H9 (cell line): ENCODE data around the gene AHSG. TPM values are rescaled to one million over a fixed set of nuclear protein-coding genes. Genes with fewer than 3 reads are reported as not detected.

Experiments
- DNase-seq: peaks from one replicate; pipeline ENCODE4 v3.0.0-alpha.2; 2017
- H2AFZ ChIP-seq: one replicate; pipeline ENCODE4 v1.6.1; 2013; ENCODE audit warnings: mild to moderate bottlenecking, low read length, control low read depth, moderate library complexity
- H2AK5ac ChIP-seq: 2 replicates; pipeline ENCODE4 v1.6.1; 2013; ENCODE audit warnings: low read length, control low read depth, mixed read lengths; ENCODE audit not compliant: insufficient read length
- H2BK120ac ChIP-seq: one replicate; pipeline ENCODE4 v1.6.1; 2013; ENCODE audit warnings: low read depth, mild to moderate bottlenecking, low read length, control low read depth, inconsistent platforms; ENCODE audit not compliant: poor library complexity, severe bottlenecking
- H2BK12ac ChIP-seq: 2 replicates; pipeline ENCODE4 v1.6.1; 2013; ENCODE audit warnings: low read length, control low read depth, mixed read lengths, low read depth; ENCODE audit not compliant: insufficient read length
- H2BK15ac ChIP-seq: 2 replicates; pipeline ENCODE4 v1.6.1; 2013; ENCODE audit warnings: low read depth, low read length, control low read depth
- H2BK20ac ChIP-seq: one replicate; pipeline ENCODE4 v1.6.1; 2013; ENCODE audit warnings: low read depth, mild to moderate bottlenecking, low read length, control low read depth, inconsistent platforms; ENCODE audit not compliant: poor library complexity, severe bottlenecking
- H2BK5ac ChIP-seq: 2 replicates; pipeline ENCODE4 v1.6.1; 2013; ENCODE audit warnings: low read length, control low read depth, mixed read lengths; ENCODE audit not compliant: insufficient read length
- H3K14ac ChIP-seq: 2 replicates; pipeline ENCODE4 v1.6.1; 2013; ENCODE audit warnings: low read length, control low read depth; ENCODE audit not compliant: insufficient read depth
- H3K18ac ChIP-seq: 2 replicates; pipeline ENCODE4 v1.6.1; 2013; ENCODE audit warnings: low read depth, mild to moderate bottlenecking, mixed read lengths, low read length, control low read depth; ENCODE audit not compliant: insufficient read length
- H3K23ac ChIP-seq: 2 replicates; pipeline ENCODE4 v1.6.1; 2013; ENCODE audit warnings: low read length, control low read depth, mixed read lengths, low read depth; ENCODE audit not compliant: insufficient read length
- H3K23me2 ChIP-seq: 2 replicates; pipeline ENCODE4 v1.6.1; 2013; ENCODE audit warnings: low read depth, mild to moderate bottlenecking, mixed read lengths, low read length, control low read depth; ENCODE audit not compliant: insufficient read length, poor library complexity, severe bottlenecking
- H3K27ac ChIP-seq: 2 replicates; pipeline ENCODE4 v1.5.1; 2013; ENCODE audit warnings: low read length, control low read depth, mixed read lengths, low read depth; ENCODE audit not compliant: insufficient read length
- H3K27me3 ChIP-seq: 2 replicates; pipeline ENCODE4 v1.6.1; 2013; ENCODE audit warnings: low read length, control low read depth, inconsistent platforms; ENCODE audit not compliant: insufficient read depth
- H3K4ac ChIP-seq: 2 replicates; pipeline ENCODE4 v1.6.1; 2013; ENCODE audit warnings: low read depth, mild to moderate bottlenecking, control low read depth, inconsistent platforms, low read length, moderate library complexity
- H3K4me1 ChIP-seq: 2 replicates; pipeline ENCODE4 v1.6.1; 2013; ENCODE audit warnings: low read length, control low read depth, inconsistent platforms; ENCODE audit not compliant: insufficient read depth
- H3K4me2 ChIP-seq: 2 replicates; pipeline ENCODE4 v1.6.1; 2013; ENCODE audit warnings: low read length, control low read depth, mixed read lengths; ENCODE audit not compliant: insufficient read length, insufficient read depth
- H3K56ac ChIP-seq: 2 replicates; pipeline ENCODE4 v1.6.1; 2013; ENCODE audit warnings: low read depth, mild to moderate bottlenecking, mixed read lengths, low read length, control low read depth; ENCODE audit not compliant: insufficient read length
- H3K79me1 ChIP-seq: 2 replicates; pipeline ENCODE4 v1.6.1; 2013; ENCODE audit warnings: low read depth, mild to moderate bottlenecking, moderate library complexity, low read length, control low read depth, inconsistent platforms; ENCODE audit not compliant: insufficient read depth, poor library complexity, severe bottlenecking
- H3K79me2 ChIP-seq: 2 replicates; pipeline ENCODE4 v1.6.1; 2013; ENCODE audit warnings: low read length, control low read depth, inconsistent platforms; ENCODE audit not compliant: insufficient read depth
- H3K9ac ChIP-seq: 2 replicates; pipeline ENCODE4 v1.6.1; 2013; ENCODE audit warnings: low read length, control low read depth, mixed read lengths; ENCODE audit not compliant: insufficient read length; ENCODE audit errors: extremely low read depth
- H3K9me3 ChIP-seq: one replicate; pipeline ENCODE4 v1.6.1; 2013; ENCODE audit warnings: low read depth, low read length, inconsistent platforms; ENCODE audit not compliant: control insufficient read depth
- H3T11ph ChIP-seq: one replicate; pipeline ENCODE4 v1.6.1; 2013; ENCODE audit warnings: mild to moderate bottlenecking, low read length, control low read depth, inconsistent platforms
- H4K20me1 ChIP-seq: one replicate; pipeline ENCODE4 v1.6.1; 2013; ENCODE audit not compliant: control insufficient read depth, insufficient read length, insufficient read depth
- H4K5ac ChIP-seq: 2 replicates; pipeline ENCODE4 v1.6.1; 2013; ENCODE audit warnings: low read depth, mild to moderate bottlenecking, mixed read lengths, low read length, control low read depth; ENCODE audit not compliant: insufficient read length
- H4K8ac ChIP-seq: replicated peaks from 2 replicates; pipeline ENCODE4 v1.6.1; 2013; ENCODE audit warnings: low read length, control low read depth, mixed read lengths, low read depth; ENCODE audit not compliant: insufficient read length
- H4K91ac ChIP-seq: 2 replicates; pipeline ENCODE4 v1.6.1; 2013; ENCODE audit warnings: low read depth, mild to moderate bottlenecking, moderate library complexity, mixed read lengths, low read length, control low read depth; ENCODE audit not compliant: insufficient read length
- H3K27ac Mint-ChIP-seq, 3 experiments: 2 replicates in 2 of 3; 3 replicates in 1 of 3; pipeline ENCODE4 v1.8.0; 2020 to 2021; ENCODE audit warnings: mixed read lengths in 3 of 3, mild to moderate bottlenecking in 1 of 3, moderate library complexity in 1 of 3
- H3K27me3 Mint-ChIP-seq: 2 replicates; pipeline ENCODE4 v1.8.0; 2021; ENCODE audit warnings: low read depth, mild to moderate bottlenecking, moderate library complexity, mixed read lengths
- H3K36me3 Mint-ChIP-seq, 3 experiments: 2 replicates in 2 of 3; 3 replicates in 1 of 3; pipeline ENCODE4 v1.8.0; 2020 to 2021; ENCODE audit warnings: low read depth in 3 of 3, mixed read lengths in 3 of 3; ENCODE audit not compliant: insufficient read depth in 1 of 3
- H3K4me1 Mint-ChIP-seq, 2 experiments: 2 replicates each; pipeline ENCODE4 v1.8.0; 2020; ENCODE audit warnings: mixed read lengths in 2 of 2
- H3K4me3 Mint-ChIP-seq, 2 experiments: 2 replicates in 1 of 2; 3 replicates in 1 of 2; pipeline ENCODE4 v1.8.0; 2020 to 2021; ENCODE audit warnings: mild to moderate bottlenecking in 2 of 2, mixed read lengths in 2 of 2, moderate library complexity in 1 of 2
- H3K9me3 Mint-ChIP-seq, 2 experiments: 2 replicates in 1 of 2; 3 replicates in 1 of 2; pipeline ENCODE4 v1.8.0; 2020; ENCODE audit warnings: mild to moderate bottlenecking in 2 of 2, mixed read lengths in 2 of 2, moderate library complexity in 1 of 2
- CTCF ChIP-seq: fragments of 200-600 bp; sonication (generic); conservative IDR thresholded peaks from 3 replicates; pipeline ENCODE4 v1.8.0; 2021; ENCODE audit warnings: antibody characterized with exemption, mild to moderate bottlenecking
- total RNA-seq: library from RNA; stranded (reverse); gene quantifications from 2 replicates; pipeline ENCODE4 v1.2.1, GENCODE V29; 2021

AHSG gene
- total RNA-seq, 1 experiment from 2014 or later, result not detected

- H2BK15ac ChIP-seq, result no peak overlapping the region
- no peaks in the 10 kb centered on the region for H3K79me2 ChIP-seq
- H3K9me3 ChIP-seq, result no peaks in the 10 kb centered on the region
- H3K4ac ChIP-seq, result no peak overlapping the region
- H2BK12ac ChIP-seq, result no peak overlapping the region
- no peak overlapping the region for H3K18ac ChIP-seq
- TF ChIP-seq CTCF, result no peak
- H4K20me1 ChIP-seq, result no peaks in the 10 kb centered on the region
- H3K23ac ChIP-seq, result no peak overlapping the region
- H3K9ac ChIP-seq, result no peak overlapping the region
- no peak overlapping the region for H2BK20ac ChIP-seq
- no peak overlapping the region for H2BK120ac ChIP-seq
- H4K8ac ChIP-seq, result no peak overlapping the region
- no peak for DNase-seq
- Mint-ChIP-seq H3K27ac (peak overlapping the region in 2 of 3 experiments; percentile 54 to 94; a peak in 5 of 7 replicates), H3K9me3 (peaks cover 6 to 7% of the 10 kb centered on the region in 2 experiments; a peak in 4 of 5 replicates), H3K27me3 (no peaks in the 10 kb centered on the region; the same call in 1 of the 2 replicates), H3K4me1 (peaks cover 41 to 52% of the 10 kb centered on the region in 2 experiments), H3K36me3 (peaks cover 2 to 10% (median 4%) of the 10 kb centered on the region in 3 experiments; a peak in 5 of 7 replicates), H3K4me3 (no peak overlapping the region)
- H3K14ac ChIP-seq, result no peak overlapping the region
- no peak overlapping the region for H2AK5ac ChIP-seq
- H3K27me3 ChIP-seq, result no peaks in the 10 kb centered on the region
- no peaks in the 10 kb centered on the region for H3K79me1 ChIP-seq
- no peak overlapping the region for H2BK5ac ChIP-seq
- peak overlapping the region; percentile 38 for H3K4me2 ChIP-seq
- no peak overlapping the region for H2AFZ ChIP-seq
- H3K27ac ChIP-seq, result peak overlapping the region; percentile 96
- H4K91ac ChIP-seq, result no peak overlapping the region
- no peak overlapping the region for H3T11ph ChIP-seq
- H4K5ac ChIP-seq, result no peak overlapping the region
- H3K56ac ChIP-seq, result no peak overlapping the region
- H3K23me2 ChIP-seq, result no peaks in the 10 kb centered on the region
- peaks cover 15% of the 10 kb centered on the region for H3K4me1 ChIP-seq
These were observed 51.2 kb downstream of the AHSG start for GRCh38 chr3:186664119-186664495.
